A204.1 (cell line): ENCODE measurements around the gene LRIG1.

Source experiments
- FAIRE-seq: peaks from 2 replicates; lab custom pipeline; 2012; peaks lifted over from hg19 to GRCh38; lab: Jason Lieb, UNC

The LRIG1 gene

DNA sequence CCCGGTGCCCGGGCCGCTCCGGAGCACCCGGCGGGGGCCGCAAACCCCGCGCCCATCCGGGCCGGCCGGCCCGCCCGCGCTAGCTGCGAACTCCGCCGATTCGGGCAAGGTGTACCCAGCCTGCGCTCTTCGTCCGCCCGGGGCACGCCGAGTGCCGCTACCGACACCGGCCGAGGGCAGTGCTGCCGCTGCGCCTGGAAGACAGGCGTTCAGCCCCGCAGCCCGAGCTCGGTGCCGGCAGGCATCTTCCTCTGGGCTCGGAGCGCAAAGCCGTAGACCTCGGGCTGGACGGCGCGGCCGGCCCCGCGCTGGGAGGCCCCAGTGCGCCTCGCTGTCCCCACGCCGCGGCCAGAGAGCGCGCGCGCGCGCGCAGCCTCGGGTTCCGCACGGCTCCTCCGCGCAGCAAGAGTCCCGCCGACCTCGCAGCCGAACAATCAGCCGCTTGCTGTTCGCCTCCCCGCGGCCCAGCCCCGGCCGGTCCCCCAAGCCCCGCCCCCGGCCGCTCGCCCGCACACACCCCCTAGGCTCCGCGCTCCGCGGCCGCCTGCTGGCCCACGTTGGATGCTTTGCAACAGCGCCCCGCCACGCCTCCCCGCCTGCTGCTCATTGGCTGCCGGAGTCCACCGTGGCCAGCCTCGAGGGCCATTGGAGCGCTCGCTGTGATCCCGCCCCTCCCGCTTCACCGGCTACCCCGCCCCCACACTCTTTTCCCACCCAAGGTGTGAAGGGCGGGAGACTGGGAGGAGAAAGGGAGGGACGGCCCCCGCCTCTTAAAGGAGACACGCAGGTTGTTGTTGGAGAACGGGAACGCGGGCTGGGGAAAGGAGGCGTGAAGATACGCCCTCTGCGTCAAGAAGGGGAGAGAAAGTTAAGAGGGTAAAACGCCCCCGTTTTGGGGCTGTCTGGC is at the start of gene LRIG1:
LRIG1 (minus strand) TSS at position 447 of the 907 bp plus-strand sequence. CDS start 615 bp downstream, outside the sequence.
- no peak for FAIRE-seq

- no peak for FAIRE-seq
Measured at GRCh38 chr3:66544619-66545429, 44.0 kb upstream of the LRIG1 start.

GRCh38 chr3:66542153-66542552 is 41.3 kb upstream of the LRIG1 start:
- no peak for FAIRE-seq

DNA sequence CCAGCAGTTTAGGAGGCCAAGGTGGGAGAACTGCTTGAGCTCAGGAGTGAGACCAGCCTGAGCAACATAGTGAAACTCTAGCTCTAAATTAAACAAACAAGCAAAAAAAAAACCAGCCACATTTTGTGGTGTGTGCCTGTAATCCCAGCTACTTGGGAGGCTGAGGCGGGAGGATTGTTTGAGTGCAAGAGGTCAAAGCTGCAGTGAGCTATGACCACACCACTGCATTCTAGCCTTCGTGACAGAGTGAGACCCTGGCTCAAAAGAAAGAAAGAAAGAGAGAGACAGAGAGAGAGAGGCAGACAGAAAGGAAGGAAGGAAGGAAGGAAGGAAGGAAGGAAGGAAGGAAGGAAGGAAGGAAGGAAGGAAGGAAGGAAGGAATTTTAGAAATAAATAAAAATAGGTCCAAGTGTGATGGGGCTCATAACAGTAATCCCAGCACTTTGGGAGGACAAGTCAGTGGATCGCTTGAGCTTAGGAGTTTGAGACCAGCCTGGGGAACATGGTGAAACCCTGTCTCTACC is 38.7 kb upstream of the LRIG1 start:
- FAIRE-seq = no peak

GRCh38 chr3:66538390-66538789 is 37.6 kb upstream of the LRIG1 start:
- FAIRE-seq = no peak

GRCh38 chr3:66537735-66538134 is 36.9 kb upstream of the LRIG1 start:
- no peak for FAIRE-seq

DNA sequence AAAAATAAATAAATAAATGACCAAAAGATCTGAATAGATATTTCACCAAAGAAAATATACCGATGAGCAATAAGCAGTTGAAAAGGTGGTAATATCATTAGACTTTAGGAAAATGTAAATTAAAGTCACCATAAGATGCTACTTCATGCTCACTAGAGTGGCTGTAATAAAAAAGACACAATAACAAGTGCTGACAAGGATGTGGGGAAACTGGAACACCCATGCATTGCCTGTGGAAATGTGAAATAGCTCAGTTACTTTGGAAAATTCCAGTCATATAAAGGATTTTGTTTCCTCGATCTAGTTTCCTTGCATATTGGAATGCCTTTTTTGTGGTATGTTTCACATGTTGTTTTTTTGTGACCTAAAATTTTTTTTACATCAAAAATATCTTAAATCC is 36.0 kb upstream of the LRIG1 start:
- no peak for FAIRE-seq

DNA sequence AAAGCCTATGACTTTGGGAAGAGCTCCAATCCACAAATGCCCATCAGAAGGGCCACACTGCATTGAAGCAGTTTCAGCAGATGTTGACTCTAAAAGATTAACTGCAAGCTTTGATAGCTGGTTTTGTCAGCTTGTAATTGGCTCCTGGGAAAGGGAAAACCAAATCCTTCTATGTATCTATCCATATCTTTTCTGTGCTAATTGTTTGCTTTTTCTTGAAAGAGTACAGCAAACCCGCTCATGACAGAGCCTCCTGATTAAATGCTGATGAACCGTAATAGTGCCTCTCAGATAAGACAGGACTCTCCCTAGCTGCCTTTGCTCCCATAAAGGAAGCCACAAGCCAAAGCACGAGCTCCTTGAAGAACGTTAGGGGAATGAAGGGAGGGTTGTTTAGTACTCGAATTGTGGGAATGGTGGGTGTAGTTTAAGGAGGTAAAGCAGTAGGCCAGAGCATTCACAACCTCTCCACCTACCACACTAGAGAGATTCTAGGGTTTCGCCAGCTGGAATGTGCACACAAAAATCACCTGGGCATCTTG is 33.6 kb upstream of the LRIG1 start:
- no peak for FAIRE-seq

DNA sequence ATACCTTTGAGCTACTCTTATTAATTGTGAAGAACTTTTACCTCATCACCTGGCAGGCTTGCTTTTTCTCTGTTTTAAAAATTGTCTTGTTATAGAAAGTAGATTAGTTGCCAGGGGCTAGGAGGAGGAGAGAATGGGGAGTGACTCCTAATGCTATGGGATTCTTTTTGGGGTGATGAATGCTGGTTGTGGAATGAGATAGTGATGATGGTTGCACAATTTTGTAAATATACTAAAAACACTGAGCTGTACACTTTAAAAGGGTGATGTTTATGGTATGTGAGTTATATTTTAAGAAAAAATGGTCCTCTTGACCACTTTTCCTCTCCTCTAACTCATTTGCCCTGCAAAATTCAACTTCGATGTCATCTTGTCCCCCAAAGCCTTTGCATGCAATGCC is 31.8 kb upstream of the LRIG1 start:
- FAIRE-seq = no peak

DNA sequence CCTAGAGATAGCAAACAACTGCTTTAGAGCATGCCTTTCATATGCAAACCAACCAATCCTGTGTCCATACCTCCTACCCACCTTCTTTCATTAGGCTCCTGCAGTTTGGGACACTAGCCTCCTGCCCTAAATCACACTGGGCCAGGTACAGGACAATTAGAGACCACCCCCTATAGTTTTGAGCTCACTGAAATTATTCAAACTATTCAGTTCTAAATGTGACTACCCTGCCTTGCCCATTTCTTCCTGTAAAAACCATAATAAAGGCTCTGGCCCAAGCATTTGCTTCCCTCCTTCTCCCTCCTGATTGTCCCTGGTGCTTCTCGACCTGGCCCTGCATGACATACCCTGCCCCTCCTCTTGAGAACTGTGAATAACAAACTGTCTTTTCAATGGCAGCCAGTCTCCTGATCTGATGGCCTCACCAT is 31.4 kb upstream of the LRIG1 start:
- no peak for FAIRE-seq

GRCh38 chr3:66531256-66531655 is 30.4 kb upstream of the LRIG1 start:
- no peak for FAIRE-seq

- no peak for FAIRE-seq
Measured at GRCh38 chr3:66527246-66527645, 26.4 kb upstream of the LRIG1 start.

- FAIRE-seq = no peak
Measured at GRCh38 chr3:66525771-66526170, 24.9 kb upstream of the LRIG1 start.

- no peak for FAIRE-seq
Measured at GRCh38 chr3:66520724-66521123, 19.9 kb upstream of the LRIG1 start.

DNA sequence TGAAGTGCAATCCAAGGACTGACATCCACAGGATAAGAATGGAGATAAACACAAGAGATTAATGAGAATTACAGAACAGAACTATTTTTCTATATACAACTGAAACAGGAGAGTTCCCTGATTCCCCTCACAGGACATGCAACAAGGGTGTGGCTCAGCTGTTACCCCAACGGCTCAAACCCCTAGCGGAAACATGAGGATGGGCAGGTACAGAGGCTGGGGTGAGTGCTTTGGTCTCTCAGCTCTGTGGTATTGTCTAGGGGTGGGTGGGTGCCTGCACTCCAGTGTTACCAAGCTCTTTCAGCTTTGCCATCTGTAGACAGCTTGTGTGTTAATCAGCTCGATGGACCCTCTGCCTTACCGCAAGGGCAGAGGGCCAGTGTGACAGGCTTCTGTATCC is 17.8 kb upstream of the LRIG1 start:
- no peak for FAIRE-seq

DNA sequence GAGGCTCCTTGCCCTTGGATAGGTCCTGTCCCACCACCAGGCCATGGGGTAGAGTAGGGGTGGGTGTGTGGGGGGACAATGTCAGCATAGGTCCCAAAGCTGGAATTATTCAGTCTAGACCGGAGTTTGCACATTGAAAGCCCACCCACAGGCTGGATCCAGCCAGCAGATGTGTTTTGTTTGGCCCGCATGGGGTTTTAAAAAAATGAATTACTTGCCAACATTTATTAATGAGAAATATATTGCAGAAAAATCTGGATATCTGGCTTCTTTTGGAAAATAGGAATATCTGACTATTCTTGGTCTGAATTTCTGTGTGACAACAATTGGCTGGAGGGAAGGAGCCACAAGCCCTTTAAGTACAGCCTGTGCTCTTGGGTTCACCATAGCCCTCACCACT is 17.3 kb upstream of the LRIG1 start:
- no peak for FAIRE-seq

DNA sequence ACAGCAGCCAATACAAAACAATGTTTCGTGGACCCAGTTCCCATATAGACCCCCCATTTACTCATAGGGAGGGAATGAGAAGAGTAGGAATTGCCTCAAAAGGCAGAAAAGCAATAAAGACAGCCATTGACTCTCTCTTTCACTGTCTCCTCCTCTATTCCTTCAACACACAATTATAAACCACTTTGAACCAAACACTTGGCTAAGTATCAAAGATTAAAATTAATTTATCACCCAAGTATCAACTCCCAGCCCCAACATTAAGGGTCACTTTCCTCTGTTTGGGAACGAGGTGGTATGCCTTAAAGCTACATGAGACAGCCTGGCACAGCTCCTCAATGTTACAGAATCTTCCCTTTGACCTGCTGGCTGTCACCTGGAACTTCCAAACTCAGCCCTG is 16.4 kb upstream of the LRIG1 start:
- FAIRE-seq = no peak

GRCh38 chr3:66508461-66508860 is 7.6 kb upstream of the LRIG1 start:
- no peak for FAIRE-seq

DNA sequence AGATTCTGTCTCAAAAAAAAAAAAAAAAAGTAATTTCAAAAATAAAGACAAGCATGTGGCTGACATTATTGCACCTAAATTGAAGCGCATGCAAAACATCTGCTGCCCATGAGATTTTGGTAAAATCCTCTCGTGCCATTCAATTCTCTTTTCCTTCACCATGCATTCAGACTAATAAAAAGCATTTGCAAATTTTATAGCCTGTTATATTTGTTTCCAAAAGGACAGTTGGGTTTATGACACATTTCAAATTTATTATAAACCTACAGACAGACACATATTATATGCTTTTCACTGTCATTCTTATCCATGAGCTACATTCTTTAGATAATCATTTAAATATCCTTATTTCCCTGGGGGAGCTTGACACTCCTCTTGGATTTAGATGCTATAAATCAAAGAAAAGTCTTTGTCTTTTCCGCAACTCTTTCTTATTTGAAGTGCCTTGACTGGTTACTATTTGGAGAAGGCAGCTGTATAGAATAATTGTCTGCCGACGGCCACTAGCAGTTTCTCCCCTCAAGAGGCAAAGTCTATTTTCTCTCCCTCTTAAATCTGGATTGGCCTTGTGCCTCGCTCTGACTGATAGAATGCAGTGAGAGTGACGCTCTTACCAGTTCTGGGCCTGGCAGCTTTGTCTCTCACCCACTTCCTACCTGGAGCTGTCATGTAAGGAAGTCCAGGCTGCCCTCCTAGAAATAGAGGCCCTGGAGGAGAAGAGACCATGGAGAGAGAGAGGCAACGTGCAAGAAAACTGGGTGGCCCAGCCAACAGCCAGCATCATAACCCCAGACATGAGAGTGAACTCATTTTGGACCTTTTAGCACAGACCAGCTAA is 6.8 kb upstream of the LRIG1 start:
- no peak for FAIRE-seq

DNA sequence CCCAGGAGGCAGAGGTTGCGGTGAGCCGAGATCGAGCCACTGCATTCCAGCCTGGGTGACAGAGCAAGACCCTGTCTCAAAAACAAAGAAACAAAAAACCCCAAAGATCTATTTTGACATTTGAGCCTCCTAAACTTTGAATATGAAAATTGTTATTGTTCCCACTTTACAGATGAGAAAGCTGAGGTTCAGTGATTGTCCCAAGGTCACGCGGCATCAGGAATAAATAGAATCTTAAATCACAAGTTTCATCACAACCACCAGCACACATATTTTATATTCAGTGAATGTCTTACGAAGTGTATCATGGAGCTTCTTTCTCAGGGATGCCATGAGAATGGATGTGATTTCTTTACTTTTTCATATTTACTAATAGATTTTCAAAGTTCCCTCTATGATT is 5.3 kb upstream of the LRIG1 start:
- no peak for FAIRE-seq

GRCh38 chr3:66504850-66505641 is 4.2 kb upstream of the LRIG1 start:
- FAIRE-seq = no peak
